GM18951 (cell line): Measurements from ENCODE around the gene PPP4R3B.

Experiments
- POLR2A ChIP-seq: IDR thresholded peaks from 4 replicates; pipeline ENCODE4 v1.6.1; 2011; ENCODE audit warnings: mild to moderate bottlenecking; ENCODE audit not compliant: insufficient read length, insufficient read depth; ENCODE audit errors: extremely low read depth
- in situ Hi-C: fragments of 300-500 bp; cut with MboI; formaldehyde crosslinking; loops from one replicate; pipeline ENCODE4 v1.12.0; 2022; ENCODE audit warnings: low sequenced_read_pairs, mixed read lengths, inconsistent platforms; ENCODE audit not compliant: unreplicated experiment

The PPP4R3B gene

DNA sequence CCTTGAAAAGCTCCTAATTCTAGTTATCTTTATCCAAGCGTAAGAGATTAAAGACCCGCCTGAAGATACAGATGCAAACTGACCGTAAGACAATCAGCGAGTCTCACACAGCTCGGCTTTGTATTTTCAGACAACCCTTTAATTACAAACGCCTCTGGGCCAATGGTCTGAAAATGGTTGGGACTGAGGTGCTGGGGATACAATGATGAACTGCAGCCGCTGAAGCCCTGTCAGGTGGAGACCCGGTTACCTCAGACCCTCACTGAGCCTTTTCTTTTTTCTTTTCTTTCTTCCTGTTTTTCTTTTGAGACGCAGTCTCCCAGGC lies 98.6 kb downstream of the PPP4R3B start:
- TF ChIP-seq POLR2A = no peak
- in situ Hi-C loops = no loop called here

DNA sequence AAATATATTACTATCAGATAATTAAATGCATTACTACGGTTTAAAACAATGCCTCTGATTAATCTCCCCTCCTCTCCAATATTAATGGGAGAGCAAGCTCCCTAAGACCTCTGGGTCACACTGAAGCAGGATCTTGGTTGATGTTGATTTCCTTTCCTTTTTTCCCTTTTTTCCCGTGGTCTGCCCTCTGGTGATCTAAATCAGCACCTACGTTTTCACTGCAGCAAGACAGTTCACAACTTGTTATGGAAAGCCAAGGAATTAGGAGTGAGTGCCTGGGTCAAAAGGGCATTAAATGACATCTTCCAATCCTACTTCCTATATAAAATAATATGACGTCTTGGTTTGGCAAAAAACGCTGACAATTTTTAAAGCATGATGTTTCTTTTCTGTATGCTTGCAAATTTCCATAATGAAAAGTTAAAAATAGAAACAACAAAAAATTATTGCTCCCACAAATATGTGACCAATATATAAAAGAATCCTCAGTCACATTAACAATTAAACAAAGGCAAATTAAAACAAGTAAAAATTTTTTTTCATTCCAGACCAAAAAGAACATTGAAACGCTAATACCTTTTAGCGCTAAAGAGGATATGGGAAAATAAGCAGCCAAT lies 105.8 kb downstream of the PPP4R3B start:
- no peak for TF ChIP-seq POLR2A
- in situ Hi-C loops = no loop called here

DNA sequence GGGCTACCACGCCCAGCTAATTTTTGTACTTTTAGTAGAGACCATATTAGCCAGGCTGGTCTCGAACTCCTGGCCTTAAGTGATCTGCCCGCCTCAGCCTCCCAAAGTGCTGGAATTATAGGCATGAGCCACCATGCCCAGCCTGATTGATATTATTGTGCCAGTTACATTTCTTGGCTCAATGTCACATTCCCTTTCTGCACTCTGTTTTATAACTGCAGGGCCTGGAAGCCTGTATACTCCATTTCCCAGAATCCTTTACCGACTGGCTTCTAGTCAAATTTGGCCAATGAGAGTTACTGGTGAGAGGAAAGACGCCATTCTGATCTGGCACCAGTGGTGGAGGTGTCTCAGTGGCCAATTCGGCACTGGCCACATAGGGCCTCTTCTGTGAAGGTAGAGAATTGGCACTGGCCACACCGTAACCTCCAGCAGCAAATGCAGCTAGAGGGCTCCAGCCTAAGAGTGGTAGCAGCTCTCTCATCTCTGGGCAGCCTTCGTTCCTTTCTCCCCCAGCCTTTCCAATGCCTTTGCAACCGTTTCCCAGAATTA lies 114.8 kb downstream of the PPP4R3B start:
- in situ Hi-C loops = no loop called here
- TF ChIP-seq POLR2A = no peak

DNA sequence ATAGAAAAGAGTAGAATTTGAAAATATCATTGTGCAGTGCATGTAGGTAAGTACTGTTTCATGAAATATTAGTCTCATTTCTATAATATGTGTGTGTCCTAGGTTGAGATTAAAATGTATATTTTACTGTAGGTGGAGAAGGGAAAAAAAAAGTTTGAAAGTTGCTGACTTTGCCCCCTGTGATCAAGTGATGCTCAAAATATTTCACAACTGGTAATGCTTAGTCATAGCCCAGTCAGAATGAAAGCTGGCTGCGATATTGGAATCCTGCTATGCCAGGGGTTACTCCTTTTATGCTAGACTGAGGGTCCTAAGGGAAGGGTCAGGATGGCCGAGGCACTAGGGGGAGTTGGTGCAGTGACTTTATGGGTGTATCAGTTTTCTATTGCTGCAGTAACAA lies 117.4 kb downstream of the PPP4R3B start:
- no peak for TF ChIP-seq POLR2A
- in situ Hi-C loops = no loop called here

DNA sequence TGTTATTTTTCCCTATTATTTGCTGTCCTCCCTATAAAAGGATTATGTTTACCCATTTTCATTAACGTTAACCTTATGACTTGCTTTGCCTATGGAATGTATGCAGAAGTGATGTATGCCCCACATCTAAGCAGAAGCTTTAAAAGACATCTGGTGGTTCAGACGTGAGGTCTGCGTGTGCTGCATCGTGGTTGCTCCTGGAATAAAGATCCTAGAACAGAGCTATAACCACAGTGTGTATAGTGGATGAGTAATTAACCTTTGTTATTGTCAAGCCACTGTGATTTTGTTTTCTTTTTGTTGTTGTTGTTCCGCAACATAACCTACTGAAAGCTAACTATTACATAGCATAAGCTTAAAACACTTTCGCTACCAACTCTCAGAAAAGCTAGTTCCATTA lies 118.8 kb downstream of the PPP4R3B start:
- no peak for TF ChIP-seq POLR2A
- in situ Hi-C loops = no loop called here
